ENCODE data around the gene KCTD3.
A peak's percentile ranks its signal among the peaks of the same experiment; 100 is the strongest.

The KCTD3 gene

GRCh38 chr1:215665215-215665614, 98.1 kb downstream of the KCTD3 start:
- DNase-seq: peak; percentile 15

- DNase-seq: no peak
Observed at GRCh38 chr1:215667761-215668160, 100.7 kb downstream of the KCTD3 start.

- DNase-seq: no peak
Observed at GRCh38 chr1:215669806-215670491, 102.8 kb downstream of the KCTD3 start.
